ENCODE measurements around the gene CLASP1.
"Not testable (repeated sequence)": the region's sequence is repeated elsewhere in the genome, so short reads cannot be mapped to it uniquely, and the experiment has no call there.

CLASP1 gene

GRCh38 chr2:121473512-121473911 is 175.8 kb downstream of the CLASP1 start:
- no peak for DNase-seq (ENCODE audit: low spot score)

- DNase-seq (ENCODE audit: low spot score), result no peak
Measured at GRCh38 chr2:121472470-121472993, 176.7 kb downstream of the CLASP1 start.

GRCh38 chr2:121471532-121472469 is 177.5 kb downstream of the CLASP1 start:
- peak; percentile 43 for DNase-seq (ENCODE audit: low spot score)

GRCh38 chr2:121470917-121471316 is 178.3 kb downstream of the CLASP1 start:
- DNase-seq (ENCODE audit: low spot score), result no peak

GRCh38 chr2:121469356-121469755 is 179.9 kb downstream of the CLASP1 start:
- no peak for DNase-seq (ENCODE audit: low spot score)

- DNase-seq (ENCODE audit: low spot score), result no peak
Measured at GRCh38 chr2:121468936-121469335, 180.3 kb downstream of the CLASP1 start.

- DNase-seq (ENCODE audit: low spot score), result no peak
Measured at GRCh38 chr2:121459291-121459690, 190.0 kb downstream of the CLASP1 start.

- no peak for DNase-seq (ENCODE audit: low spot score)
Measured at GRCh38 chr2:121456325-121456724, 192.9 kb downstream of the CLASP1 start.

GRCh38 chr2:121455446-121455845 is 193.8 kb downstream of the CLASP1 start:
- DNase-seq (ENCODE audit: low spot score), result no peak

- DNase-seq (ENCODE audit: low spot score), result peak; percentile 46
Measured at GRCh38 chr2:121454549-121455090, 194.6 kb downstream of the CLASP1 start.

GRCh38 chr2:121451398-121451797 is 197.9 kb downstream of the CLASP1 start:
- no peak for DNase-seq (ENCODE audit: low spot score)

GRCh38 chr2:121450301-121450700 is 199.0 kb downstream of the CLASP1 start:
- no peak for DNase-seq (ENCODE audit: low spot score)

- no peak for DNase-seq (ENCODE audit: low spot score)
Measured at GRCh38 chr2:121446647-121447241, 202.5 kb downstream of the CLASP1 start.

- no peak for DNase-seq (ENCODE audit: low spot score)
Measured at GRCh38 chr2:121442889-121443288, 206.4 kb downstream of the CLASP1 start.

GRCh38 chr2:121438290-121438689 is 211.0 kb downstream of the CLASP1 start:
- DNase-seq (ENCODE audit: low spot score), result not testable (repeated sequence)

- no peak for DNase-seq (ENCODE audit: low spot score)
Measured at GRCh38 chr2:121436918-121437317, 212.3 kb downstream of the CLASP1 start.

- DNase-seq (ENCODE audit: low spot score), result no peak
Measured at GRCh38 chr2:121435790-121436189, 213.5 kb downstream of the CLASP1 start.

GRCh38 chr2:121431214-121431613 is 218.0 kb downstream of the CLASP1 start:
- DNase-seq (ENCODE audit: low spot score), result no peak

- no peak for DNase-seq (ENCODE audit: low spot score)
Measured at GRCh38 chr2:121429927-121430520, 219.2 kb downstream of the CLASP1 start.

GRCh38 chr2:121429119-121429903 is 220.0 kb downstream of the CLASP1 start:
- no peak for DNase-seq (ENCODE audit: low spot score)

GRCh38 chr2:121427187-121427689 is 222.0 kb downstream of the CLASP1 start:
- DNase-seq (ENCODE audit: low spot score), result no peak
